HL-60 (cell line): ENCODE data around the gene CARMIL1.

ENCODE experiments used
- DNase-seq, 2 experiments: peaks; one replicate each; pipeline ENCODE4 v3.0.0-alpha.2; 2010 to 2020; ENCODE audit warnings: low read depth in 1 of 2, low spot score in 1 of 2
- H3K27ac ChIP-seq: fragments of 250-450 bp; sonication (Bioruptor Pico); replicated peaks from 2 replicates; pipeline ENCODE4 v1.5.1; 2020; ENCODE audit warnings: mild to moderate bottlenecking, moderate library complexity
- H3K27me3 ChIP-seq: fragments of 250-450 bp; sonication (Bioruptor Pico); 2 replicates; pipeline ENCODE4 v1.5.1; 2021; ENCODE audit warnings: mild to moderate bottlenecking, moderate library complexity; ENCODE audit not compliant: insufficient read depth, poor library complexity, severe bottlenecking
- H3K4me3 ChIP-seq: replicated peaks from 2 replicates; pipeline ENCODE4 v1.5.1; 2011; ENCODE audit warnings: mild to moderate bottlenecking, control low read depth, low read length; ENCODE audit not compliant: insufficient read depth
- GABPA ChIP-seq: IDR thresholded peaks from 2 replicates; pipeline ENCODE4 v1.6.1; 2012; ENCODE audit warnings: low read depth
- POLR2AphosphoS5 ChIP-seq: IDR thresholded peaks from 2 replicates; pipeline ENCODE4 v1.6.1; 2012; ENCODE audit warnings: low read depth
- SPI1 ChIP-seq: IDR thresholded peaks from 2 replicates; pipeline ENCODE4 v1.6.1; 2012; ENCODE audit warnings: low read depth, mild to moderate bottlenecking, borderline replicate concordance
- TF ChIP-seq, protein P1 (sequence below): IDR thresholded peaks from one replicate; pipeline ENCODE4 v1.5.1; 2011; ENCODE audit warnings: low read length, control low read depth, inconsistent platforms; ENCODE audit not compliant: insufficient read depth
- TF ChIP-seq, protein P2 (sequence below): IDR thresholded peaks from 2 replicates; pipeline ENCODE4 v1.6.1; 2012; ENCODE audit warnings: low read depth; ENCODE audit not compliant: insufficient replicate concordance

Gene CARMIL1

DNA sequence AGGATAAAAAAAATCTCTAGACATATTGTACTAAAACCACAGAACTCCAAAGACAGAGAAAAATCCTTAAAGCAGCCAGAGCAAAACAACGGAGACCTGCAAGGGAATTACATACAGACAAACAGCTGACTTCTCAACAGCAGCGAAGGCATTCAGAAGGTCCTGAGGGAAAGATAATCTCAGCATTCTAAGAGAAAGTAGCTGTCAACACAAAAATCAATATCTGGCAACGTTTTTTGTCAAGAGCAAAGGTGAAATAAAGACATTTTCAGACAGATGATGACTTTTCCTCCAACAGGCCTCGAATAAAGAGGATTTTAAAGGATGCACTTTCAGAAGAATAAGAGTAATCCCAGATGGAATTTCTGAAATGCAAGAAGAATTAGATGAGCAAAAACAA, 366.7 kb downstream of the CARMIL1 start:
- Histone ChIP-seq H3K27ac (no peak overlapping the region), H3K4me3 (no peak overlapping the region), H3K27me3 (no peaks in the 10 kb centered on the region)
- DNase-seq: no peak
- TF ChIP-seq, protein P1, sequence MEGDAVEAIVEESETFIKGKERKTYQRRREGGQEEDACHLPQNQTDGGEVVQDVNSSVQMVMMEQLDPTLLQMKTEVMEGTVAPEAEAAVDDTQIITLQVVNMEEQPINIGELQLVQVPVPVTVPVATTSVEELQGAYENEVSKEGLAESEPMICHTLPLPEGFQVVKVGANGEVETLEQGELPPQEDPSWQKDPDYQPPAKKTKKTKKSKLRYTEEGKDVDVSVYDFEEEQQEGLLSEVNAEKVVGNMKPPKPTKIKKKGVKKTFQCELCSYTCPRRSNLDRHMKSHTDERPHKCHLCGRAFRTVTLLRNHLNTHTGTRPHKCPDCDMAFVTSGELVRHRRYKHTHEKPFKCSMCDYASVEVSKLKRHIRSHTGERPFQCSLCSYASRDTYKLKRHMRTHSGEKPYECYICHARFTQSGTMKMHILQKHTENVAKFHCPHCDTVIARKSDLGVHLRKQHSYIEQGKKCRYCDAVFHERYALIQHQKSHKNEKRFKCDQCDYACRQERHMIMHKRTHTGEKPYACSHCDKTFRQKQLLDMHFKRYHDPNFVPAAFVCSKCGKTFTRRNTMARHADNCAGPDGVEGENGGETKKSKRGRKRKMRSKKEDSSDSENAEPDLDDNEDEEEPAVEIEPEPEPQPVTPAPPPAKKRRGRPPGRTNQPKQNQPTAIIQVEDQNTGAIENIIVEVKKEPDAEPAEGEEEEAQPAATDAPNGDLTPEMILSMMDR: no peak
- TF ChIP-seq GABPA (no peak), SPI1 (no peak), POLR2AphosphoS5 (no peak)
- TF ChIP-seq, protein P2, sequence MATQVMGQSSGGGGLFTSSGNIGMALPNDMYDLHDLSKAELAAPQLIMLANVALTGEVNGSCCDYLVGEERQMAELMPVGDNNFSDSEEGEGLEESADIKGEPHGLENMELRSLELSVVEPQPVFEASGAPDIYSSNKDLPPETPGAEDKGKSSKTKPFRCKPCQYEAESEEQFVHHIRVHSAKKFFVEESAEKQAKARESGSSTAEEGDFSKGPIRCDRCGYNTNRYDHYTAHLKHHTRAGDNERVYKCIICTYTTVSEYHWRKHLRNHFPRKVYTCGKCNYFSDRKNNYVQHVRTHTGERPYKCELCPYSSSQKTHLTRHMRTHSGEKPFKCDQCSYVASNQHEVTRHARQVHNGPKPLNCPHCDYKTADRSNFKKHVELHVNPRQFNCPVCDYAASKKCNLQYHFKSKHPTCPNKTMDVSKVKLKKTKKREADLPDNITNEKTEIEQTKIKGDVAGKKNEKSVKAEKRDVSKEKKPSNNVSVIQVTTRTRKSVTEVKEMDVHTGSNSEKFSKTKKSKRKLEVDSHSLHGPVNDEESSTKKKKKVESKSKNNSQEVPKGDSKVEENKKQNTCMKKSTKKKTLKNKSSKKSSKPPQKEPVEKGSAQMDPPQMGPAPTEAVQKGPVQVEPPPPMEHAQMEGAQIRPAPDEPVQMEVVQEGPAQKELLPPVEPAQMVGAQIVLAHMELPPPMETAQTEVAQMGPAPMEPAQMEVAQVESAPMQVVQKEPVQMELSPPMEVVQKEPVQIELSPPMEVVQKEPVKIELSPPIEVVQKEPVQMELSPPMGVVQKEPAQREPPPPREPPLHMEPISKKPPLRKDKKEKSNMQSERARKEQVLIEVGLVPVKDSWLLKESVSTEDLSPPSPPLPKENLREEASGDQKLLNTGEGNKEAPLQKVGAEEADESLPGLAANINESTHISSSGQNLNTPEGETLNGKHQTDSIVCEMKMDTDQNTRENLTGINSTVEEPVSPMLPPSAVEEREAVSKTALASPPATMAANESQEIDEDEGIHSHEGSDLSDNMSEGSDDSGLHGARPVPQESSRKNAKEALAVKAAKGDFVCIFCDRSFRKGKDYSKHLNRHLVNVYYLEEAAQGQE: no peak

DNA sequence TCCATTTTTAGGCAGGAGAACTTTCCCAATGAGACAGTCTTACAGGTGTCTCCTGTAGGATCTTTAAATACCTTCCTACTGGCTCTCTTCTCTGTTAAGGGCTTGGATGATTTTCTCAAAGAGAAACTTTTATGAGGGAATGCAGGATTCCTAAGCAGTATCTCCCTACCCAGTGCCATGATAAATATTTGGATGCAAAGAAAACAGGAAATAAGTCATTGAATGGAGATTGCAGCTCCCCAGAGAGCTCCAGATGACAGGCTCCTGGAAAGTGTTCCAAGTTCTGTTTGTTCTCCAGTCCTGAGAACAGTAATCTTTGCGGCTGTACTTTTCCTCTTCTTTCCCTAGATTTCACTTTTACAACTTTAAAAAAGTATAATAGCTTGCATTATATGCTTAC, 370.4 kb downstream of the CARMIL1 start:
- TF ChIP-seq, protein P1: no peak
- no peak for TF ChIP-seq GABPA
- TF ChIP-seq, protein P2: no peak
- no peak for TF ChIP-seq SPI1
- DNase-seq: no peak
- no peak overlapping the region for H3K27ac ChIP-seq
- H3K27me3 ChIP-seq: no peaks in the 10 kb centered on the region
- H3K4me3 ChIP-seq: no peak overlapping the region

DNA sequence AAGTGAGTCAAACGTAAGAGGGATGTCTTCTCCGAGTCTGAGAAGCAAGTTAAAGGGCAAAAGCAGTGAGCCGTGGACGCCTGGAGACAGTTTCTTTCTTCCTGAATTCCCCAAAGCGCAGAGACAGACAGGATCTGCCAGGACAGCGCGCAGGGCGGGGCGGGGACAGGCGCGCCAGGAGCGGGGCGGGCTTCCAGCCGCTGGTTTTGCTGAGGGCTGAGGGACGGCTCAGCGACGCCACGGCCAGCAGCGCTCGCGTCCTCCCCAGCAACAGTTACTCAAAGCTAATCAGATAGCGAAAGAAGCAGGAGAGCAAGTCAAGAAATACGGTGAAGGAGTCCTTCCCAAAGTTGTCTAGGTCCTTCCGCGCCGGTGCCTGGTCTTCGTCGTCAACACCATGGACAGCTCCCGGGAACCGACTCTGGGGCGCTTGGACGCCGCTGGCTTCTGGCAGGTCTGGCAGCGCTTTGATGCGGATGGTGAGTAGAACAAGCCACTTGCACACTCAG, 372.9 kb downstream of the CARMIL1 start, which contains the start of gene SCGN:
TSS of gene SCGN (plus strand) at position 209 of the 509 bp plus-strand sequence. CDS start at position 398, 189 bp downstream.
- no peak for TF ChIP-seq SPI1
- TF ChIP-seq, protein P2: peak; percentile 97
- Histone ChIP-seq H3K27me3 (no peaks in the 10 kb centered on the region), H3K4me3 (no peak within 1 kb of the TSS), H3K27ac (no peak within 1 kb of the TSS)
- peak in 1 of 2 experiments; percentile 5 for DNase-seq
